Subcutaneous adipose tissue (tissue), 4 donors: ENCODE measurements around the gene OXLD1. TPM values are rescaled to one million over a fixed set of nuclear protein-coding genes. Genes with fewer than 3 reads are reported as not detected.

Experiments
- total RNA-seq, 4 donors: library from RNA; depleted of rRNA; stranded (reverse); fragments of >200 nt; gene quantifications; one replicate each; pipeline ENCODE4 v1.1.0, GENCODE V29; 2016
- TF ChIP-seq, protein P1 (sequence below): fragments of 450-650 bp; IDR thresholded peaks from one replicate; pipeline ENCODE4 v1.5.1; 2016; ENCODE audit warnings: low read depth, mild to moderate bottlenecking, control low read depth, antibody characterized with exemption, moderate library complexity

OXLD1 gene
- total RNA-seq, 4 donors from 2014 or later = 12.4 to 47.3 (median 34.1) TPM

DNA sequence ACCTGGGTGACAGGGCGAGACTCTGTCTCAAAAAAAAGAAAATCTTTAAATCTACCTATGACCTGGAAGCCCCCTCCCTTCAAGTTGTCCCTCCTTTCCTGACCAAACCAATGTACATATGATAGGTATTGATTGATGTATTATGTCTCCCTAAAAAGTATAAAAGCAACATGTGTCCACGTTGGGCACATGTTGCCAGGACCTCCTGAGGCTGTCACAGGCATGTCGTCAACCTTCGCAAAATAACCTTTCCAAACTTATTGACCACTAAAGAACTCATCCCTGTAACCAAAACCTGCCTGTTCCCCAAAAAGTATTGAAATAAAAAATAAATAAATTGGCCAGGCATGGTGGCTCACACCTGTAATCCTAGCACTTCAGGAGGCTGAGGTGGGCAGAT is 4.4 kb downstream of the OXLD1 start:
- TF ChIP-seq, protein P1, sequence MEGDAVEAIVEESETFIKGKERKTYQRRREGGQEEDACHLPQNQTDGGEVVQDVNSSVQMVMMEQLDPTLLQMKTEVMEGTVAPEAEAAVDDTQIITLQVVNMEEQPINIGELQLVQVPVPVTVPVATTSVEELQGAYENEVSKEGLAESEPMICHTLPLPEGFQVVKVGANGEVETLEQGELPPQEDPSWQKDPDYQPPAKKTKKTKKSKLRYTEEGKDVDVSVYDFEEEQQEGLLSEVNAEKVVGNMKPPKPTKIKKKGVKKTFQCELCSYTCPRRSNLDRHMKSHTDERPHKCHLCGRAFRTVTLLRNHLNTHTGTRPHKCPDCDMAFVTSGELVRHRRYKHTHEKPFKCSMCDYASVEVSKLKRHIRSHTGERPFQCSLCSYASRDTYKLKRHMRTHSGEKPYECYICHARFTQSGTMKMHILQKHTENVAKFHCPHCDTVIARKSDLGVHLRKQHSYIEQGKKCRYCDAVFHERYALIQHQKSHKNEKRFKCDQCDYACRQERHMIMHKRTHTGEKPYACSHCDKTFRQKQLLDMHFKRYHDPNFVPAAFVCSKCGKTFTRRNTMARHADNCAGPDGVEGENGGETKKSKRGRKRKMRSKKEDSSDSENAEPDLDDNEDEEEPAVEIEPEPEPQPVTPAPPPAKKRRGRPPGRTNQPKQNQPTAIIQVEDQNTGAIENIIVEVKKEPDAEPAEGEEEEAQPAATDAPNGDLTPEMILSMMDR = no peak

DNA sequence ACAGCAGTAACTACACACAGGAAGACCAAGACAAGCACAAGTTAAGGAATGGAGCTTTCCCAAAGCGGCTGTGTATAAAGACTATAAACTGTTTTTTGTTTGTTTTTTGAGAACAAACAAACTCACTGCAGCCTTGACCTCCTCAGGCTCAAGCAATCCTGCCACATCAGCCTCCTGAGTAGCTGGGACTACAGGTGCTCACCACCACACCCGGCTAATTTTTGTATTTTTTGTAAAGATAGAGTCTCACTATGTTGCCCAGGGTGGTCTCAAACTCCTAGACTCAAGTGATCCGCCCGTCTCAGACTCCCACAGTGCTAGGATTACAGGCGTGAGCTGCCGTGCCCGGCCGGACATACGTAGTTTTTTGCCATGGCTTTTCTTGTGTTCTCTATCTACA is 6.0 kb downstream of the OXLD1 start:
- TF ChIP-seq, protein P1 = no peak

DNA sequence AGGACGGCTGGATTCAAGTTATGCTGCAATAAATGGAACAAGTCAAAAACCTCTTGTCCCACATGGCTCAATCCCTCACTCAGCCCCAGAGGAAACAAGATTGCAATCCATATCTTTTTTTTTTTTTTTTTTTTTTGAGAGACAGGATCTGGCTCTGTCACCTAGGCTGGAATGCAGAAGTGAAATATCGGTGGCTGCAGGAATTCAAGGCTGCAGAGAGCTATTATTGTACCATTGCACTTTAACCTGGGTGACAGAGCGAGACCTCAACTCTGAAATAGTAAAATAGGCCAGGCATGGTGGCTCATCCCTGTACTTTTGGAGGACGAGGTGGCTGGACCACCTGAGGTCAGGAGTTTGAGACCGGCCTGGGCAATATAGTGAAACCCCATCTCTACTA is 7.4 kb downstream of the OXLD1 start:
- TF ChIP-seq, protein P1 = no peak

DNA sequence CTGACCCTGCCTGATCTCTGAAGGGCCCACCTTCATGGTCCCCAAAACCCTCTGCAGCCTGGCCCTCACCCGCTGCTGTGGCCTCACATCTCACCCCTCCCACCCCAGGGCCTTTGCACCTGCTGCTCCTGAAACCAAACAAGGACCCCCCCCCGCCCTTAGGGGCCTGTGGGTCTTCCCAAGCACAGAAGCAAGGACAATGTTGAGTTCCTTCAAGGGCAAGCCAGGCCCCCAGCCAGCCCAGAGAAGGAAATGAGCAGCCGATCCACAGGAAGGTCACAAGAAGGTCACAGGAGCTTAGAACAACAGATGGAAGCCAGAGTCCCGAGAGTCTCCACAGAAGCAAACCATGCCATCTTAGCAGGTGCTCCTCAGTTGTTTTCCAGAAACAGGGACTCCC is 9.6 kb downstream of the OXLD1 start:
- TF ChIP-seq, protein P1 = no peak

DNA sequence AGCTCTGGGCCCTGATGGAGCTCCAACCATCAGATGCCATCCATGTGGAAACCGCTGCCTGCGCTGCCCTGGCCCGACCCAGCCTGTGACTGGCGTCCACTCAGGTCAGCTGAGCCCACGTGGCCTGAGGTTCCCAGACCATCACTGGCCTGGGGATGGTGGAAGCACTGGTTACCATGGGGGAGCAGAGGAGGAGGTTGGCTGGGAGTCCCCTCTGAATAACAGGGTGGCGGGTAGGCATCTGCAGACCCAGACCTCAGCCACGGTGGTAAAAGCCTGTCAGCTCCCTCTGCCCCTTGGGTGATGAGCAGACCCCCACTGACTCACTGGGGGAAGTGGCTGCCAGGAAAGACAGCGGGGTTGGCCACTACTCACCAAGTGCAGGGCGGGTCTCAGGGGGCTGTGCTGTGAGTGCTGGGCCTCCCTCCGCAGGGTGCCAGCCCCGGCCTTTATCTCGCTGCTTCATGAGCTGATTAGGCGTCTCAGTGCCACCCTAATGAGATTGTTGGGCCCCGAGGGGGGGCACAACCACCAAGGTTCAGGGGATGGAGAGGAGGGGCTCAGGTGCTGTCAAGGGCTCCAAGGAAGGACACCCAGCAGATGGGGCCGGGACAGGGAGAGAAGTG is 10.2 kb downstream of the OXLD1 start, which contains the start of gene PDE6G:
Gene PDE6G (minus strand): TSS at position 425 of the 626 bp plus-strand sequence. CDS start 3,237 bp downstream, outside the sequence.
- TF ChIP-seq, protein P1 = no peak

DNA sequence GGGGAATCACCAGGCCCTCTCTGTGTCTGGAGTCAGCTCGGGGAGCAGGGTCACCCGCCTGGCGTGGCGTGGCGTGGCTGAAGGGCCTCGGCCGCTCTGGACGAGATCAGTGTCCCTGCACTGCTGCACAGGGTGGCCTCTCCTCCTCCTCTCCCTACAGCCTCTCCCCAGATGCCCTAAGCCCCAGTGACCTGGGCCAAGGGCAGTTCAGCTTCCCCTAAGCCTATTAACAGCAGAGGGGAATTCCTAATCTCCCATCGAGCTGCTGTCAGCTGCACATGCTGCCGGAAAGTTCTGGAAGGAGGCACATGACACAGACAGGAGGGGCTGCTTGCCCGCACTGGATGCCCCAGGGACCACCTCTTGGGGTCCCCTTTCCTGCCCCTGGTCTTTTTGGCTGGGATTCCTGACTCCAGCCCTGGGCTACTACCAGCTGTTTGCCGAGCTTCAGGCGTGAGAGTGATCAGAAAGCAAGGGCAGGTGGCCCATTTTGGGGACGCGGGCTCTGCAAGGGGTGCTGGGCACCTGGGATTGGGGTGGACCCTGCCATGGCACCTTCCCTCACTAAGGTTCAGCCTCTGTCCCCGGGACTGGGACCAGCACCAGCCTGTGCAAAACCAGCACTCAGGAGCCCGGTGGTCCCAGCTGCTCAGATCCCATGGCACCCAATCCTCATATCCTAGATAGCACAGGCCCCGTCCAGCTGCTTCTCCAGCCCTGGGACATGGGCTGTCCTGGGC is 10.9 kb downstream of the OXLD1 start:
- TF ChIP-seq, protein P1 = no peak

DNA sequence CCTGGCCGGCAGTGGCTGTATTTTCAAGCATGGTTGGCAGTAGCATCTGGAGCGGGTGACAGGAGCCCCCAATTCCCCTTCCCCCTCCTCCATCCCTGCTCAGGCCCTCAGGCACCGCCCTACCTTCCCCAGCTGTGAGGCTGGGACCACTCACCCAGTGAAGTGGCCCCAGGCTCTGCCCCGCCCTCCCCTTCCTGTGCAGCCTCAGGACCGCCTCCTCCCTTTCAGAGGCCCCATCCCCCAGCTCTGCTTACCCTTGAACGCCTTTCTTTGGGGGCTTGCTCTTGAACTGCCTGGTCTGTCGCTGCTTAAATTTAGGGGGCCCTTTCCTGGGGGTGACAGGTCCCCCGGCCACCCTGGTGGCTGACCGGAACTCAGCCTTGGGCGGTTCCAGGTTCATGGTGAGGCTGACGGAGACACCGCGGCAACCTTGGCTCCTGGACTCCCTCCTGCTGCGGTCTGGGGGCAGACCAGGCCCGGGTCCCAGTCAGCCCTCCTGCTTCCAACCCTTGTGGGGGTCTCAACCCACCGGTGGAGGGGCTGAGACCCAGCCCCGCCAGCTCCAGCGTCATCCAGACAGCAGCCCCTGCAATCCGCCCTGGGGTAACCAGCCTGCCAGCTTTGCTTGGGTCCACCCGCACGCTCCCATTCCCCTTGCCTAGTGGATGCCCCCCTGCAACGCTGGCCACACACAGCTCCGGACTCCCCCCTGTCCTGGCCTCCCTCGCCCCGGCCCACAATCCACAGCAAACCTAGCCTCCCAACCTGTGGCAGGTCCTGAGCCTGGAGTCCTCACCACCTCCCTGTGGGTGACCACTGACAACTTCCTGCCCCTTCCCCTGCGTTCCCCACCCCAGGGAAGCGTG is 13.3 kb downstream of the OXLD1 start:
- TF ChIP-seq, protein P1 = no peak
